Smooth muscle cell of the brain vasculature (primary cell): Measurements from ENCODE around the gene NEK4.
A peak's percentile ranks its signal among the peaks of the same experiment; 100 is the strongest.
"Not testable (repeated sequence)": the region's sequence is repeated elsewhere in the genome, so short reads cannot be mapped to it uniquely, and the experiment has no call there.

Source experiments
- DNase-seq: peaks from one replicate; pipeline ENCODE4 v3.0.0-alpha.2; 2012; ENCODE audit warnings: low read depth, low spot score

The NEK4 gene

GRCh38 chr3:52731590-52731989 lies 39.1 kb downstream of the NEK4 start:
- no peak for DNase-seq

DNA sequence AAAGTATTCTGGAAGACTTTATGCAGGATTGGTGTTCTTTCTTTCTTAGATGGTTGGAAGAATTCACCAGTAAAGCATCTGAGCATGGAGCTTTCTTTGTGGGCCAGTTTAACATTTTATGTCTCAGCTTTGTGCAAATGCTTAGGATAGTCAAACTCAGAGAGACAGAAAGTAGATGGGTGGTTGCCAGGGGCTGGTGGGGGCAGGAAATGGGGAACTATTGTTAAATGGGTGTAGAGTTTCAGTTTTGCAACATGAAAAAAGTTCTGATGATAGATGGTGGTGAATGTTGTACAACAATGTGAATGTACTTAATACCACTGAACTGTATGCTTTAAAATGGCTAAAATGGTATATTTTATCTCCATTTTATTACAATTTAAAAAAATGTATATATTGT lies 40.1 kb downstream of the NEK4 start:
- no peak for DNase-seq

DNA sequence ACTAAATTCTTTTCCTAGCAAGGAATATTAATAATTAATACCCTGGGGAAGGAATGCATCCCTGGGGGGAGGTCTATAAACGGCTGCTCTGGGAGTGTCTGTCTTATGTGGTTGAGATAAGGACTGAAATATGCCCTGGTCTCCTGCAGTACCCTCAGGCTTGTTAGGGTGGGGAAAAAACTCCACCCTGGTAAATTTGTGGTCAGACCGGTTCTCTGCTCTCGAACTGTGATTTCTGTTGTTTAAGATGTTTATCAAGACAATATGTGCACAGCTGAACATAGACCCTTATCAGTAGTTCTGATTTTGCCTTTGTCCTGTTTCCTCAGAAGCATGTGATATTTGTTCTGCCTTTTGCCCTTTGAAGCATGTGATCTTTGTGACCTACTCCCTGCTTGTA lies 42.0 kb downstream of the NEK4 start:
- DNase-seq, result not testable (repeated sequence)

- DNase-seq, result no peak
Observed at GRCh38 chr3:52724511-52724910, 46.2 kb downstream of the NEK4 start.

DNA sequence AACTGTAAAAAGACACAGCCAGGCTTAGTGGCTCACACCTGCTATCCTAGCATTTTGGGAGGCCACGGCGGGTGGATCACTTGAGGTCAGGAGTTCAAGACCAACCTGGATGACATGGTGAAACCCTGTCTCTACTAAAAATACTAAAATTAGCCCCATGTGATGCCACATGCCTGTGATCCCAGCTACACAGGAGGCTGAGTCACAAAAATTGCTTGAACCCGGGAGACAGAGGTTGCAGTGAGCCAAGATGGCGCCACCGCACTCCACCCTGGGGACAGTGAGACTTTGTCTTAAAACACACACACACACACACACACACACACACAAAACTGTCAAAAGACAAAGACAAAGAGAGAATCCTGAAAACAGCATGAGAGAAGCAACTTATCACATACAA lies 46.8 kb downstream of the NEK4 start:
- DNase-seq, result no peak

- DNase-seq, result no peak
Observed at GRCh38 chr3:52722491-52722890, 48.2 kb downstream of the NEK4 start.

DNA sequence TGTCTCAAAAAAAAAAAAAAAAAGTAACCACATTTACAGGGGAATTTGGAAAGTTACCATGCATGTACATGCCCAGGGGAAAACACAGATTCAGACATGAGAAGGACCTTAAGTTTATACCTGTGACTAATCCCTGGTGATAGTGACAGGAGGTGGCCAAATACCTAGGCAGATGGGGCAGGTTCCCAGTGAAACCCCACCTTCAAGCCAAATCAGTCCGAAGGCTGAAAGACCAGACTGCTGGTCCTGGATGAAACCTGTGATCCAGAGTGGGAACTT lies 49.1 kb downstream of the NEK4 start:
- DNase-seq, result no peak

- no peak for DNase-seq
Observed at GRCh38 chr3:52721002-52721729, 49.6 kb downstream of the NEK4 start.

DNA sequence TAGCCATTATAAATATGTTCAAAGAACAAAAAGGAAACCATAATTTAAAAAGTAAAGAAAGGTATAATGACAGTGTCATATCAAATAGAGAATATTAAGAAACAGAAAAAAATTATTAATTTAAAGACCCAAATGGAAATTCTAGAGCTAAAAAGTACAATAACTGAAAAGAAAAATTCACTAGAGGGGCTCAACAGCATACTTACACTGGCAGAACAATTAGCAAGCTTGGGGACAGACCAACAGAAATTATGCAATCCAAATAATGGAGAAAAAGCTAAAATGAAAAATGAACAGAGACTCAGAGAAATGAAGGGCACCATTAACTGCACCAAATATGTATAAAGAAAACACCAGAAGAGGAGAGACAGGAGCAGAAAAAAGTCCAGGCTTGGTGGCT lies 51.1 kb downstream of the NEK4 start:
- DNase-seq, result no peak

GRCh38 chr3:52715714-52716305 lies 54.9 kb downstream of the NEK4 start:
- no peak for DNase-seq

DNA sequence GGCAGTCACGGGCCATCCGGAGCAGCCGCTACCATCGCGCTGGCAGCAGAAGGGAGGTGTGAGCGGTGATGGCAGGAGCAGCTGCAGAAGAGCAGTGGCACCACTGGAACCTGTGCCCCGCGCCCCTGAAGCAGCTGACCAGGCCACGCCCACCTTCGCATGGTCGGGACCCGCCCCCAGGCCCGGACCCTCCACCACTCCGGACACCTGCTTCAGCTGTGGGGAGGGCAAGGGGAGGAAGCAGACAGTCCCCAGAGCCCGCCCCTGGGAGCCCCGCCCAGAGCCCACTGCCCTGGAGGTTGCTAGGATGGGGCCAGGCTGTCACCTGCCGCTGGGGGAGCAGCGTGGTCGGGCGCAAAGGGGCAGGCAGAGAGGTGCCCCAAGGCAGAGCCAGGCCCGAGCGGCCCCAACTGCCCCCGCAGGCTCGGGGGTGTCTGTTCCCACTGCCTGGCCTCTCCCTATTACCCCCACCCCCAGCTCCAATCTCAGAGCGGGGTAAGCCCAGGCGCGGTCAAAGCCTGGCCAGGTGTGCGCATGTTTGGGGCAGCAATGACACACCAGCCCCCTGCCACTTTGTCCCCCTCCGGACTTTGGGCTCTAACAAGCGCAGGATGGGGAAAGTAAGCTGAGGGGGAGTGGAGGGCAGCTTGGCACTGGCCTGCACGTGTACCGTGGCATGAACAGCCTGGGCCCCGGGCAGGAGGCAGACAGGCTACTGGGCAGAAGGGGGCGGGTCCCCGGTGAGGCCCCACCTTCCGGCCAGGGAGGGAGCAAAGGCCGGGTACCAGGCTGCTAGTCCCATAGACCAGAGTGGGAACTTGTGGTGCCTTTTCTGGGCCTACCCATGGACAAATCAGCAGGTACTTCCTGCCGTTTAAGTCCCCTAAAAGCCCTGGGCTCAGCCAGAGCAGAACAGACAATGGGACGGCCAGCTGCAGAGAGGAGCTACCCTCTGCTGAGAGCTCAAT lies 56.1 kb downstream of the NEK4 start:
- DNase-seq, result no peak

DNA sequence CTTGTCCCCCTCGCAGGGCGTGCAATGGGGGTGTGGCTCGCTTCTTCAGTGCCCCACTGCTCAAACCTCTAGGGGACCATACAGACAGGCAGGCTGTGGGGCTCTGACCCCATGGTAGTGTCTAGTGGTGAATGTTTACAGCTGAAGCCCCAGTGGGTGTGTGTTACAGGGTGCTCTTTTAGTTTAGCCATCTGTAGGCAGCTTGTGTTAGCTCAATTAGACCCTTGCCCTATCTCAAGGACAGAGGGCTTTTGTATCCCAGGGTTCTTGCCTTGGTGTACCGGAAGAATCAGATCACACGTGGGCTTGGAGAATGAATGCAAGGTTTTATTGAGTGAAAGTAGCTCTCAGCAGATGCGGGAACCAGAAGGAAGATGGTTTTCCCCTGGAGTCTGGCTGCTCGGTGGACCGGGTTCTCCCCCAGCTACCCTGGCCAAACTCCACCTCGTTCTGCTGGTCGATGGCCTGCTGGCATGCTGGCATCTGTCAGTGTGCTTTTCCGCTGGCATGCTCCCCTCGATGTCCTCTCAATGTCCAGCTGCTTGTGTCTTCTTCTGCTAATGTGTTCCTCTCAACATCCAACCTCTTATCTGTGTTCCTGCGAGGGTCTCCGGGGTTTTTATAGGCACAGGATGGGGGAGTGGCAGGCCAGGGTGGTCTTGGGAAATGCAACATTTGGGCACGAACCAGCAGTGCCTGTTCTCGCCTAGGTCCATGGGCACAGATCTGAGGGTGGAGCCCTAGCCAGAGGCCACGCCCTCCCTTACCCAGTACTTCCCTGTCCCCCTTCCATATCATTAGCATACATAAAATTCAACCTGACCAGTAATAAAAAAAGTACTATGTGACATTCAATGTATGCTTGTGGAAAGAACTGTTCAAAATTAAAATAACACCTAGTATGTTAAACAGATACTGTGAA lies 58.2 kb downstream of the NEK4 start:
- no peak for DNase-seq

- no peak for DNase-seq
Observed at GRCh38 chr3:52710512-52710911, 60.2 kb downstream of the NEK4 start.

- DNase-seq, result no peak
Observed at GRCh38 chr3:52707585-52707984, 63.2 kb downstream of the NEK4 start.

GRCh38 chr3:52705688-52706686 lies 64.8 kb downstream of the NEK4 start, which contains the start of the genes GLT8D1 and SPCS1:
TSS of gene GLT8D1 (minus strand) at chr3:52705791. CDS start at chr3:52700460, 5,331 bp downstream.
TSS of gene SPCS1 (plus strand) at chr3:52706106. CDS start at chr3:52706247, 141 bp downstream.
- peak; percentile 59 for DNase-seq

GRCh38 chr3:52705438-52705687 lies 65.4 kb downstream of the NEK4 start:
- DNase-seq, result no peak

DNA sequence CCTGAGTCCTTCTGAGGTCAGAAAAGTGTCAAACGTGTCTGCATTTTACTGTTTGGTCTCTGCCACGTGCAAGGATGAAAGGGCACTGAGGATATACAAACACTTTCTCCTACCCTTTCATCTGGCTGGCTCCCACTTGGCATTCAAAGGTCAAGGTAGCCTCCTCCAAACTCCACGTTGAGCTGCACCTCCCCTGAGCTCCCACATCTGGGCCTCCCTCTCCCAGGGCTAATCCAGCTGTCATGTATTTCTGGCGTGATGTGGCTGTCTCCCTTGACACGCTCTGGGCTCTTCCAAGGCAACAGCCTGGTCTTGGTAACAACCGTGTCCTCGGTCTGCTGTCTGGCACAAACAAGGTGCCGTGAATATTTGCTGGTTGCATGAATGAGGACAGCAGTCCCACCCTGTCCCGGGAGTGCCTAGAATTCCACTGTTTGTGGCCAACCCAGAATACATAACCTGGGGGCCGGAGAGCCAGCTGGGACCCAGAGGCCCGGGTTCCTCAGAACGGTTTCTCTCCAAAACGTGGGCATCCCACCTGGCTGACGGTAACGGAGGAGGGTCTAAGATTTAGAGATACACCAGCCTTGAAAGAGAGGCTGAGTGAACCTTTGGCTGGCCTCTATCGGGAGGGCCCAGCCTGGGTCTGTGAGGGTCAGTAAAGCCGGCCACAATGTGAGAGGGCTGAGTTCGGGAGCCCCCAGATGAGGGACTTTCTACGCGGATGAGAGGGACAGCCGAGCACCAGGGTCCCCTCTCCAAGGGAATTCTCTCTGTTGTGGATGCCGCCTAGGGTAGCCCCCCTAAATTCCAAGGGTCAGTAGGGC lies 65.9 kb downstream of the NEK4 start:
- DNase-seq, result no peak

DNA sequence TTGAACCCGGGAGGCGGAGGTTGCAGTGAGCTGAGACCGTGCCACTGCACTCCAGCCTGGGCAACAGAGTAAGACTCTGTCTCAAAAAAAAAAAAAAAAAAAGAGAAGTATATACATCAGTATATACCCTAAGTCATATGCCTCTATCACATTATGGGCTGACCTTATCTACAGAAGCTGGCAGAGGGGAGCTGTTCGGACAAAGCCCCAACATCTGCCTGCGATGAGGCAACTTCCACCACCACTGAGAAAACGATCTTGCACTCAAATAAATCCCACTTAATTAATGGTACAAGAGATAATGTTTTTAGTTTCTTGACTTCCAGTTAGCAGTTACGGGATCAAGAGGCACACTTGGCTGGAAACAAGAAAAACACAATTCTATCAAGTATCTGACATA lies 67.4 kb downstream of the NEK4 start:
- DNase-seq, result no peak

DNA sequence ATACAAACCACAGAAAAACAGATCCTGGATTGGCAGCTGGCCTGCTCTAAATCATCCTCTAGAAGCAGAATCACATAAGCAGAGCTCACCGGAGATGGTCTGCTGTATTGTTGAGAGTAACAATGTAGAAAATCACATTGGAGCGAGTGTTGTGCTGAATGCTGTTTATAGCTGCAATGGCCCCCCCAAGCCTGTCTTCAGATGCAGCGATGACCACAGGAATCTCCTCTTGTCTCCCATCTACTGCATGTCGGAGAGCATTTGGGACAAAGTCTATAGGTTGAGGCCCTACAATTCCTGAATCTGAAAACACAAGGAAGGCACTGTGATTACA lies 73.1 kb downstream of the NEK4 start:
- DNase-seq, result no peak
